Type B pancreatic cell (in vitro differentiated cells): ENCODE results near the gene RGS5. TPM values are rescaled to one million over a fixed set of nuclear protein-coding genes. Genes with fewer than 3 reads are reported as not detected.

Experiments used
- DNase-seq: peaks from one replicate; pipeline ENCODE4 v3.0.0; 2021; ENCODE audit warnings: mixed read lengths; ENCODE audit not compliant: unreplicated experiment; ENCODE audit errors: extremely low spot score
- H3K27ac Mint-ChIP-seq: 2 replicates; pipeline ENCODE4 v1.8.0; 2021; ENCODE audit warnings: mild to moderate bottlenecking, mixed read lengths
- H3K27me3 Mint-ChIP-seq: 2 replicates; pipeline ENCODE4 v1.8.0; 2021; ENCODE audit warnings: mixed read lengths
- H3K36me3 Mint-ChIP-seq: 2 replicates; pipeline ENCODE4 v1.8.0; 2021; ENCODE audit warnings: mixed read lengths
- H3K4me1 Mint-ChIP-seq: one replicate; pipeline ENCODE4 v1.8.0; 2021; ENCODE audit warnings: mixed read lengths; ENCODE audit not compliant: unreplicated experiment
- H3K4me3 Mint-ChIP-seq: 2 replicates; pipeline ENCODE4 v1.8.0; 2021; ENCODE audit warnings: mild to moderate bottlenecking, mixed read lengths
- H3K9me3 Mint-ChIP-seq: 2 replicates; pipeline ENCODE4 v1.8.0; 2021; ENCODE audit warnings: mixed read lengths
- total RNA-seq: library from RNA; stranded (reverse); gene quantifications from 2 replicates; pipeline ENCODE4 v1.2.1, GENCODE V29; 2021; ENCODE audit warnings: low replicate concordance
- TF ChIP-seq, protein P1 (sequence below): fragments of 200-600 bp; sonication (generic); conservative IDR thresholded peaks from 2 replicates; pipeline ENCODE4 v1.5.0; 2021; ENCODE audit warnings: antibody characterized with exemption, mild to moderate bottlenecking

Gene RGS5
- total RNA-seq, 1 donor from 2014 or later: 70.0 TPM

DNA sequence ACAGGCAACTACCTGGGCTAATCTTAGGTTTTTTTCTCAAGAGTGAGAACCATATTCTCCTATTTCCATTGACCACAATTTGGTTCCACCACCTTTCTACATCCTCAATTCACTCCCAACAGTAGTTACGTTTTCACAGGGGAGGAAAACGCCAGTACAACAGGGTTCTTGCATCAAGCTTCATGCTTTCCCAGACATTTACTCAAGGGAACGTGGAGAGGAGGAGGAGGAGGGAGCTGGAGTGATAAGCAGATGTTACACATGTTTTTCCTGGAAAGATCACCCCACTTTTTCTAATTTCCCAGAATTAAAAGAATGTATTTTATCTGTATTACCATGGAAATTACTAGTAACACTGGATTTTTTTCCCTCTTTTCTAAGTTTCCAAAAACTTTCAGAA, 58.3 kb downstream of the RGS5 start:
- Mint-ChIP-seq H3K4me1 (peaks cover 7% of the 10 kb centered on the region), H3K27me3 (no peaks in the 10 kb centered on the region), H3K9me3 (no peaks in the 10 kb centered on the region), H3K36me3 (no peaks in the 10 kb centered on the region), H3K27ac (no peak overlapping the region), H3K4me3 (no peak overlapping the region)
- DNase-seq: no peak
- TF ChIP-seq, protein P1, sequence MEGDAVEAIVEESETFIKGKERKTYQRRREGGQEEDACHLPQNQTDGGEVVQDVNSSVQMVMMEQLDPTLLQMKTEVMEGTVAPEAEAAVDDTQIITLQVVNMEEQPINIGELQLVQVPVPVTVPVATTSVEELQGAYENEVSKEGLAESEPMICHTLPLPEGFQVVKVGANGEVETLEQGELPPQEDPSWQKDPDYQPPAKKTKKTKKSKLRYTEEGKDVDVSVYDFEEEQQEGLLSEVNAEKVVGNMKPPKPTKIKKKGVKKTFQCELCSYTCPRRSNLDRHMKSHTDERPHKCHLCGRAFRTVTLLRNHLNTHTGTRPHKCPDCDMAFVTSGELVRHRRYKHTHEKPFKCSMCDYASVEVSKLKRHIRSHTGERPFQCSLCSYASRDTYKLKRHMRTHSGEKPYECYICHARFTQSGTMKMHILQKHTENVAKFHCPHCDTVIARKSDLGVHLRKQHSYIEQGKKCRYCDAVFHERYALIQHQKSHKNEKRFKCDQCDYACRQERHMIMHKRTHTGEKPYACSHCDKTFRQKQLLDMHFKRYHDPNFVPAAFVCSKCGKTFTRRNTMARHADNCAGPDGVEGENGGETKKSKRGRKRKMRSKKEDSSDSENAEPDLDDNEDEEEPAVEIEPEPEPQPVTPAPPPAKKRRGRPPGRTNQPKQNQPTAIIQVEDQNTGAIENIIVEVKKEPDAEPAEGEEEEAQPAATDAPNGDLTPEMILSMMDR: no peak

DNA sequence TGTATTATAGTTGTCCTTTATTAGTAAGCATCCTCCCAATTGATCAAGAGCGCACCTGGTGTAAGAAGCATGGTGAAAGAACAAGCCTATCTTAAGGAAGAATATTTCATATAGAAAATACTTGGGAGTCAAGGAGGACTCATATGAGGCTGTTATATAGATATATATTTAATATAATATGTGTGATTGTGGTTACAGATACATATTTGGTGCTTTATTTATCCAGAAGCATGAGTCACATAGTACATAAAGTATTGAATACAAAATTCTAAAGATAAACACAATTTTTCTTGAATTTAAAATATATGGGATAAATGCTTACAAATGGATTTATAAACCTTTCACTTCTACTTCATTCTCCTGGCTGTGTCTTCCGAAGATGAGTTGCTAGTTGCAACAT, 60.6 kb downstream of the RGS5 start:
- Mint-ChIP-seq H3K4me1 (peaks cover 5% of the 10 kb centered on the region), H3K27ac (no peak overlapping the region), H3K4me3 (no peak overlapping the region), H3K9me3 (no peaks in the 10 kb centered on the region), H3K27me3 (no peaks in the 10 kb centered on the region), H3K36me3 (no peaks in the 10 kb centered on the region)
- DNase-seq: no peak
- TF ChIP-seq, protein P1: no peak

DNA sequence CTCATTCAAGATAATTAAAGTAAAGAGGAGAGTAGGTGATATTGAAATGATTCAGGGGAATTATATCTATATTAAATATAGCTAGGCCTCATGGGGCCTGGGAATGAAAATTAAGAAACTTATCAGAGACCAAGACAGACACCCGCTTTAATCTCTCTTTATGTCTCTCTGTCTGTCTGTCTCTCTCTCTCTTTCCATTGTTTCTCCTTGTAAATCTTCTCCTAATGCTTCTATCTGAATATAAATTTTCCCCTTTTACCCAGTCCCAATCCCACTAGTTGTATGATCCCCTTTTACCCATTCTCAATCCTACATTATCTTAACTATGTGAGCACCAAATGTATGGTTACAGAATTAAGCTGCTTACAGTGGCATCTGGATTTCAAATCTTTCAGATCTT, 61.2 kb downstream of the RGS5 start:
- no peaks in the 10 kb centered on the region for H3K27me3 Mint-ChIP-seq
- H3K4me1 Mint-ChIP-seq: no peaks in the 10 kb centered on the region
- H3K4me3 Mint-ChIP-seq: no peak overlapping the region
- H3K9me3 Mint-ChIP-seq: no peaks in the 10 kb centered on the region
- no peak for DNase-seq
- TF ChIP-seq, protein P1: no peak
- H3K27ac Mint-ChIP-seq: no peak overlapping the region
- H3K36me3 Mint-ChIP-seq: no peaks in the 10 kb centered on the region

DNA sequence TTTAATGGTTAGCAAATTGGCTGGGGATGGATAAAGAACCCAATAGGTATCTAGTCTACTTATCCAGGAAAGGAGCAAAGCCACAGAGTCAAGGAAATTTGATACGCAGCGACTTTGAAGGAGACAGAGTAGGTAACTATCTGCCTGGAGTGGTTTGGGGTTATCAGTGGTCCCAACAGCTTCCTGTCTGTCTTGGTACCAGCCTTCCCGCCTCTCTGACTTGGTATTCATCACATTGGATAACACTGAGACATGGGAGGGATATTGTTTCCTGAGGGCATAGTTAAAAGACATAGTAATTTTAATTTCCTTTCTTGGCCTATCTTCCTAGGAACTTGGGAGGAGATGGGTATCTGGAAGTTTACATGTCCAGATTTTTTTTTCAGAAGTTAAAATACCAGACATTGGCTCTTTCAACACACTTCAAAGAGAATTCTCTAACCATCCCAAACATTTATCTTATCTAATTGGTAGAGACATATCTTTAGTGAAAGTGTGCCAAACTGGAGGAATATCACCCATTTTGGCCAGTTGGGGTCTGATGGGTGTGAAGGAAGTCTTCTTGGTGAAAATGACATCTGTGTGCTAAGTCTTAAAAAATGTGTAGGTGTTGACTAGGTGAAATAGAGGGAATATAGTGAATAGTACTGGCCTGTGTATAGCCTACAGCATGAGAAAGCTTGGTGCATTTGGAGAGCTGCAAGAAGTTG, 65.0 kb downstream of the RGS5 start:
- Mint-ChIP-seq H3K9me3 (peaks cover 2% of the 10 kb centered on the region), H3K4me3 (no peak overlapping the region), H3K27me3 (no peaks in the 10 kb centered on the region), H3K4me1 (no peaks in the 10 kb centered on the region), H3K36me3 (no peaks in the 10 kb centered on the region), H3K27ac (no peak overlapping the region)
- no peak for DNase-seq
- TF ChIP-seq, protein P1: no peak

DNA sequence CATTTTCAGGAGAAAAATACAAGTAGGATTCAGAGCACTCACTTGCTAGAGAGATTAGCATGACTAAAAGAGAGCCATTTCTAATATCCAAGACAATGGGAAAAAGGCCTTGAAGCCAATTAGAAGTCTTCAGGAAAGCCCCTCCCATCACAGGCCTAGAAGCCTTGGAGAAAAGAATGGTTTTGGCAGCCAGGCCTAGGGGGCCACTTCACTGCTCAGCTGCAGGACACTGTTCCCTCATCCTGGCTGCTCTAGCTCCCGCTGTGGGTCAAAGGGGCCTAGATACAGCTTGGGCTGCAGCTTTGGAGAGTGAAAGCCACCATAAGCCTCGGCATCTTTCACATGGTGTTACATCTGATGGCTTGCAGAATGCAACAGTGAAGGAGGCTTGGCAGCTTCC, 70.7 kb downstream of the RGS5 start:
- TF ChIP-seq, protein P1: no peak
- Mint-ChIP-seq H3K27me3 (no peaks in the 10 kb centered on the region), H3K9me3 (peaks cover 4% of the 10 kb centered on the region), H3K4me1 (no peaks in the 10 kb centered on the region), H3K27ac (no peak overlapping the region), H3K4me3 (no peak overlapping the region), H3K36me3 (no peaks in the 10 kb centered on the region)
- no peak for DNase-seq
